CD8-positive, alpha-beta memory T cell (primary cell): ENCODE results near the gene FCHO2. TPM values are rescaled to one million over a fixed set of nuclear protein-coding genes. Genes with fewer than 3 reads are reported as not detected.

Experiments used
- CTCF ChIA-PET: fragments of 350-600 bp; sonication (Branson Sonifier 250); formaldehyde crosslinking; loops from one replicate; lab custom pipeline; 2021; ENCODE audit warnings: antibody characterized with exemption; lab: Charles Lee
- POLR2A ChIA-PET: fragments of 350-600 bp; sonication (Branson Sonifier 250); formaldehyde crosslinking; loops from one replicate; lab custom pipeline; 2021; ENCODE audit warnings: antibody characterized with exemption; lab: Charles Lee
- DNase-seq, 5 donors: peaks; one replicate each; pipeline versions ENCODE4 v3.0.0 to v3.0.0-alpha.2; 2020 to 2022; ENCODE audit warnings: mixed read lengths in 1 of 5
- H3K27ac ChIP-seq: one replicate; pipeline ENCODE4 v1.7.0; 2013; ENCODE audit warnings: low read depth, mild to moderate bottlenecking, low read length, moderate library complexity
- H3K27me3 ChIP-seq: 2 replicates; pipeline ENCODE4 v1.7.0; 2013; ENCODE audit warnings: low read length, mild to moderate bottlenecking; ENCODE audit not compliant: insufficient read depth, poor library complexity, severe bottlenecking
- H3K36me3 ChIP-seq: 2 replicates; pipeline ENCODE4 v1.7.0; 2013; ENCODE audit warnings: mild to moderate bottlenecking, low read length, moderate library complexity; ENCODE audit not compliant: insufficient read depth
- H3K4me1 ChIP-seq: 2 replicates; pipeline ENCODE4 v1.7.0; 2013; ENCODE audit warnings: mild to moderate bottlenecking, low read length, moderate library complexity; ENCODE audit not compliant: insufficient read depth
- H3K4me3 ChIP-seq: 2 replicates; pipeline ENCODE4 v1.7.0; 2013; ENCODE audit warnings: mild to moderate bottlenecking, low read length
- H3K9me3 ChIP-seq: 2 replicates; pipeline ENCODE4 v1.7.0; 2013; ENCODE audit warnings: mild to moderate bottlenecking, low read length
- H3K27ac Mint-ChIP-seq, 8 donors: one replicate each; pipeline ENCODE4 v1.8.0; 2020 to 2021; ENCODE audit warnings: mixed read lengths in 8 of 8, mild to moderate bottlenecking in 6 of 8, inconsistent platforms in 3 of 8, moderate library complexity in 3 of 8
- H3K27me3 Mint-ChIP-seq, 2 donors: one replicate each; pipeline ENCODE4 v1.8.0; 2020 to 2021; ENCODE audit warnings: mixed read lengths in 2 of 2, mild to moderate bottlenecking in 1 of 2, moderate library complexity in 1 of 2
- H3K36me3 Mint-ChIP-seq, 3 donors: one replicate each; pipeline ENCODE4 v1.8.0; 2020 to 2021; ENCODE audit warnings: mixed read lengths in 3 of 3, inconsistent platforms in 1 of 3, mild to moderate bottlenecking in 1 of 3
- H3K4me1 Mint-ChIP-seq, 3 donors: one replicate each; pipeline ENCODE4 v1.8.0; 2020 to 2021; ENCODE audit warnings: mixed read lengths in 3 of 3, inconsistent platforms in 1 of 3, mild to moderate bottlenecking in 1 of 3
- H3K4me3 Mint-ChIP-seq, 7 donors: one replicate each; pipeline ENCODE4 v1.8.0; 2020 to 2021; ENCODE audit warnings: mixed read lengths in 7 of 7, mild to moderate bottlenecking in 6 of 7, moderate library complexity in 4 of 7, inconsistent platforms in 2 of 7
- H3K9me3 Mint-ChIP-seq, 5 donors: one replicate each; pipeline ENCODE4 v1.8.0; 2020 to 2022; ENCODE audit warnings: mixed read lengths in 5 of 5, mild to moderate bottlenecking in 3 of 5, moderate library complexity in 2 of 5, inconsistent platforms in 1 of 5
- polyA plus RNA-seq: library from polyadenylated mRNA; unstranded; fragments of 300-500 nt; fragmentation: Illumina TruSeq; gene quantifications from one replicate; pipeline ENCODE4 v1.2.3, GENCODE V29; 2021
- total RNA-seq, 2 experiments: library from RNA; stranded (reverse); gene quantifications; one replicate each; pipeline ENCODE4 v1.2.3, GENCODE V29; 2021

The FCHO2 gene
- total RNA-seq (1 to 10 TPM; 3.9 to 4.2 TPM), polyA plus RNA-seq (0.98 TPM)

- H3K36me3 Mint-ChIP-seq = peaks cover 0 to 10% (median 0%) of the 10 kb centered on the region in 3 donors
- ChIA-PET POLR2A (interaction anchor here (1.2 kb wide), 1 partner anchor 543 kb away, joined by 5 read pairs; the partner anchor contains the start of gene BTF3), CTCF (interaction anchor here (0.6 to 2.4 kb wide), 14 partner anchors 8 to 722 kb away, joined by 3 to 12 read pairs (median 3); partner anchors contain the start of gene TNPO1)
- H3K27ac Mint-ChIP-seq = peak within 1 kb of the TSS; percentile 61 to 91 (median 84)
- peaks cover 0 to 3% (median 0%) of the 10 kb centered on the region in 5 donors for H3K9me3 Mint-ChIP-seq
- no peaks in the 10 kb centered on the region for H3K9me3 ChIP-seq
- H3K4me3 Mint-ChIP-seq = peak within 1 kb of the TSS; percentile 86 to 96 (median 95)
- peak within 1 kb of the TSS; percentile 85 for H3K4me3 ChIP-seq
- peaks cover 29 to 59% of the 10 kb centered on the region in 2 donors for H3K27me3 Mint-ChIP-seq
- H3K36me3 ChIP-seq = no peaks in the 10 kb centered on the region
- H3K27ac ChIP-seq = peak within 1 kb of the TSS; percentile 74
- DNase-seq = peak; percentile 88 to 97 (median 96)
- H3K27me3 ChIP-seq = peaks cover 8% of the 10 kb centered on the region
- peaks cover 6% of the 10 kb centered on the region for H3K4me1 ChIP-seq
- H3K4me1 Mint-ChIP-seq = peaks cover 16 to 32% (median 18%) of the 10 kb centered on the region in 3 donors
These were observed at the start of gene FCHO2 for GRCh38 chr5:72955768-72956323. Gene FCHO2, plus strand, starts transcription at chr5:72956041. Its CDS starts 56 bp downstream, at chr5:72956097.

- no peaks in the 10 kb centered on the region for H3K27me3 Mint-ChIP-seq
- Histone ChIP-seq H3K4me1 (no peaks in the 10 kb centered on the region), H3K4me3 (no peak overlapping the region), H3K27ac (no peak overlapping the region), H3K9me3 (no peaks in the 10 kb centered on the region), H3K27me3 (no peaks in the 10 kb centered on the region), H3K36me3 (peaks cover 39% of the 10 kb centered on the region)
- CTCF ChIA-PET = no interaction called here
- H3K4me1 Mint-ChIP-seq = no peaks in the 10 kb centered on the region
- DNase-seq = no peak
- no peak overlapping the region for H3K4me3 Mint-ChIP-seq
- POLR2A ChIA-PET = no interaction called here
- H3K27ac Mint-ChIP-seq = no peak overlapping the region
- no peaks in the 10 kb centered on the region for H3K9me3 Mint-ChIP-seq
- peaks cover 12 to 79% (median 21%) of the 10 kb centered on the region in 3 donors for H3K36me3 Mint-ChIP-seq
These were observed 49.0 kb upstream of the FCHO2 start for GRCh38 chr5:72906806-72907205.

- ChIA-PET POLR2A (no interaction called here), CTCF (no interaction called here)
- H3K36me3 ChIP-seq = peaks cover 28% of the 10 kb centered on the region
- no peak overlapping the region for H3K27ac ChIP-seq
- Mint-ChIP-seq H3K4me1 (no peaks in the 10 kb centered on the region), H3K4me3 (no peak overlapping the region), H3K27ac (no peak overlapping the region), H3K36me3 (peaks cover 12 to 65% (median 16%) of the 10 kb centered on the region in 3 donors), H3K27me3 (no peaks in the 10 kb centered on the region), H3K9me3 (no peaks in the 10 kb centered on the region)
- H3K4me3 ChIP-seq = no peak overlapping the region
- DNase-seq = no peak
- no peaks in the 10 kb centered on the region for H3K9me3 ChIP-seq
- H3K27me3 ChIP-seq = no peaks in the 10 kb centered on the region
- no peaks in the 10 kb centered on the region for H3K4me1 ChIP-seq
These were observed 47.2 kb upstream of the FCHO2 start for GRCh38 chr5:72908664-72909063.

GRCh38 chr5:72917371-72917776, 38.5 kb upstream of the FCHO2 start:
- Mint-ChIP-seq H3K4me3 (no peak overlapping the region), H3K4me1 (no peaks in the 10 kb centered on the region), H3K36me3 (no peaks in the 10 kb centered on the region), H3K27ac (peak overlapping the region in 1 of 8 donors; percentile 6), H3K9me3 (no peaks in the 10 kb centered on the region), H3K27me3 (no peaks in the 10 kb centered on the region)
- ChIA-PET POLR2A (no interaction called here), CTCF (interaction anchor here (1.2 kb wide), 1 partner anchor 534 kb away, joined by 3 read pairs; no protein-coding TSS in a partner anchor)
- no peak for DNase-seq
- no peak overlapping the region for H3K27ac ChIP-seq
- H3K27me3 ChIP-seq = no peaks in the 10 kb centered on the region
- no peaks in the 10 kb centered on the region for H3K36me3 ChIP-seq
- H3K9me3 ChIP-seq = no peaks in the 10 kb centered on the region
- no peak overlapping the region for H3K4me3 ChIP-seq
- no peaks in the 10 kb centered on the region for H3K4me1 ChIP-seq

- no peaks in the 10 kb centered on the region for H3K27me3 ChIP-seq
- ChIA-PET POLR2A (no interaction called here), CTCF (no interaction called here)
- no peaks in the 10 kb centered on the region for H3K4me1 Mint-ChIP-seq
- H3K36me3 Mint-ChIP-seq = no peaks in the 10 kb centered on the region
- H3K27me3 Mint-ChIP-seq = no peaks in the 10 kb centered on the region
- no peak overlapping the region for H3K27ac ChIP-seq
- no peak for DNase-seq
- no peak overlapping the region for H3K4me3 Mint-ChIP-seq
- H3K4me1 ChIP-seq = no peaks in the 10 kb centered on the region
- H3K27ac Mint-ChIP-seq = no peak overlapping the region
- no peak overlapping the region for H3K4me3 ChIP-seq
- no peaks in the 10 kb centered on the region for H3K9me3 ChIP-seq
- H3K9me3 Mint-ChIP-seq = no peaks in the 10 kb centered on the region
- H3K36me3 ChIP-seq = no peaks in the 10 kb centered on the region
These were observed 34.9 kb upstream of the FCHO2 start for GRCh38 chr5:72920690-72921502.

- Histone ChIP-seq H3K4me1 (no peaks in the 10 kb centered on the region), H3K27me3 (no peaks in the 10 kb centered on the region), H3K36me3 (no peaks in the 10 kb centered on the region), H3K27ac (no peak overlapping the region), H3K4me3 (no peak overlapping the region), H3K9me3 (no peaks in the 10 kb centered on the region)
- Mint-ChIP-seq H3K4me3 (no peak overlapping the region), H3K27ac (no peak overlapping the region), H3K9me3 (no peaks in the 10 kb centered on the region), H3K27me3 (peaks cover 1 to 5% of the 10 kb centered on the region in 2 donors), H3K36me3 (no peaks in the 10 kb centered on the region), H3K4me1 (no peaks in the 10 kb centered on the region)
- no peak for DNase-seq
- ChIA-PET CTCF (no interaction called here), POLR2A (no interaction called here)
These were observed 34.0 kb upstream of the FCHO2 start for GRCh38 chr5:72921886-72922285.

- POLR2A ChIA-PET = no interaction called here
These were observed 33.4 kb upstream of the FCHO2 start for GRCh38 chr5:72922422-72922821.

More at GRCh38 chr5:72922422-72922821, 33.4 kb upstream of the FCHO2 start:
- H3K27me3 Mint-ChIP-seq = peaks cover 1 to 5% of the 10 kb centered on the region in 2 donors
- no peak overlapping the region for H3K27ac Mint-ChIP-seq
- no peaks in the 10 kb centered on the region for H3K9me3 Mint-ChIP-seq
- Histone ChIP-seq H3K4me1 (no peaks in the 10 kb centered on the region), H3K27ac (no peak overlapping the region), H3K27me3 (no peaks in the 10 kb centered on the region), H3K4me3 (no peak overlapping the region), H3K36me3 (no peaks in the 10 kb centered on the region), H3K9me3 (no peaks in the 10 kb centered on the region)
- H3K4me3 Mint-ChIP-seq = no peak overlapping the region
- no peak for DNase-seq
- no peaks in the 10 kb centered on the region for H3K4me1 Mint-ChIP-seq
- H3K36me3 Mint-ChIP-seq = no peaks in the 10 kb centered on the region
- CTCF ChIA-PET = no interaction called here
